Muscle of arm (tissue), 12 donors: ENCODE data around the gene EGFLAM. TPM values are rescaled to one million over a fixed set of nuclear protein-coding genes. Genes with fewer than 3 reads are reported as not detected.

ENCODE experiments used
- DNase-seq: peaks from one replicate; pipeline ENCODE4 v3.0.0-alpha.2; 2013
- polyA plus RNA-seq, 12 donors: library from polyadenylated mRNA; unstranded; fragments of 120-200 nt; gene quantifications; one replicate each; pipeline ENCODE4 v1.2.1, GENCODE V29; 2013; ENCODE audit not compliant: insufficient read length in 12 of 12

The EGFLAM gene
- polyA plus RNA-seq, 12 donors = 33.7 to 61.3 (median 49.3) TPM; not detected in 1

DNA sequence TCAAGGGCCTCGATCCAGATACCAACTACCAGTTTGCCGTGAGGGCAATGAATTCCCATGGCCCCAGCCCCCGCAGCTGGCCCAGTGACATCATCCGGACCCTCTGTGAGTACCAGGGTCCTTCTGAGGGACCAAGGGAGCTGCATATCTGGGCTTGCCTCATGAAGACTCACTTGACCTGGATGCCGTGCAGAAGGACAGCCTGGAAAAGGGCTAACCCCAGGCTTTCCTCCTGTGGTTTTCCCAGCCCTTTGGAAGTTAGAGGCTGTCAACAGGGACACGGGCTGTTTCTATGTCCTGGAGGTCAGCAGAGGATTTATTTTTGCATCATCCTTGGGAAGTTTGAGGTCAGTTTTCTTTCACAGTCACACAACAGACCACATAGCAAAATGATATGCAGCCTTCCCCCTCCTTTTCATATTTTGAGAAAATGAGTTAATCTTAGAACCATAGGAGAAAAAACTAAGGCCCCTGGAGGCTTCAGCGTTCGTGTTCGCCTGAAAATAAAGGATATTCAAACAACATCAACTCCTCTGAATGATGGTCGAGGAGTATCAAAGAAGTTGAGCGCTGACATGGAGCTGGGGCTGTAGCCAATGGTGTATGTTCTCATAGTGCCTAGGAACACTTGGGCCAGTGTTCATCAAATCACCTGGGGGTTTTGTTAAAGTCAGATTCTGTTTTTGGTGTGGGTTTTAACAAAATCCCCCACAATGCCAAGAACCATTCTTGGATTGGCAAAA lies 112.2 kb downstream of the EGFLAM start:
- no peak for DNase-seq

DNA sequence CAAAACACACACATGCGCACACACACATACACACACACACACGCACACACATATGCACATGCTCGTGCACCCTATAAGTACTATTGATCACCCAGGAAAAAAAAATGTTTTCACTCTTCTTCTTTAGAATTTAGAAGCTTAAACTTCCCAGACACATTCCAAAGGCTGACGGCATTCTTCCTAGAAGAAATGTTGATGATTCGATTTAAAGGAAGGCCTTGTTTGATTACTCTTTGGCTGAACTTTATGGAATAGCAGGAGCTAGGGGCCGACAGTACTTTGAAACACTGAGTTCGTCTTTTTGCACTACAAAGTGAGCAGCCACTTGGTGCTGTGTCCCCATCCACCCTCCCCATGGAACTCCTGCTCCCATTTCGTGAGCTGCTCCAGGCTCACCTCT lies 113.2 kb downstream of the EGFLAM start:
- no peak for DNase-seq

DNA sequence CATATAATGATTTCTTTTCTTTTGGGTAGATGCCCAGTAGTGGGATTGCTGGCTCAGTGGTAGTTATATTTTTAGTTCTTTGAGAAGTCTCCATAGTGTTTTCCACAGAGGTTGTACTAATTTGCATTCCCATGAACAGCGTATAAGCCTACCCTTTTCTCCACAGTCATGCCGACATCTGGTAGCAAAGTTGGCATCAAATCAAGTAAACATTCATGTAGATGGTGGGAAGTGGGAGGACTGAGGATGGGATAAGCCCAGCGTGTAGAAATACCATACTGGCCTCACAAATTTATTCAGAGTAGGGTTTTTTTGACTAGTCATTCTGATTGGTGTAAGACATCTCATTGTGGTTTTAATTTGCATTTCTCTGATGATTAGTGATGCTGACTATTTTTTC lies 115.4 kb downstream of the EGFLAM start:
- DNase-seq = no peak

DNA sequence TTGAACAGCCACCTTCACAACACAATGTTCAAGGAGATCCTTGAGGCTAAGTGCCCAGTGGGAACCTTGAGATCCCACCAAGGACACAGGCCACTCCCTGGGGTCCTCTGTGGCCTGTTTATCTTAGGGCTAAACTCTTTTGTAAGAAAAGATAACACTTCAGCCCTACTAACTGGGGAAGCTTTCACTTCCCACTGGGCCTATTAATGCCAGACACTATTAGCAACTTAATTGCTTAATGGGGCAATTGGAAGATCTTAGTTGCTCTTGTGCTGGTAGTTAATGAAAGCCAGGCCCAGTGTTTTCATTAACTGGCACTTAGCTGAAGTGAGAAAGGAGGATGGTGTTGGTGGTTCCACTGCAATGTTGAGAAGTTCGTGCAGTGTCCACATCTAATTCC lies 117.1 kb downstream of the EGFLAM start:
- DNase-seq = no peak

DNA sequence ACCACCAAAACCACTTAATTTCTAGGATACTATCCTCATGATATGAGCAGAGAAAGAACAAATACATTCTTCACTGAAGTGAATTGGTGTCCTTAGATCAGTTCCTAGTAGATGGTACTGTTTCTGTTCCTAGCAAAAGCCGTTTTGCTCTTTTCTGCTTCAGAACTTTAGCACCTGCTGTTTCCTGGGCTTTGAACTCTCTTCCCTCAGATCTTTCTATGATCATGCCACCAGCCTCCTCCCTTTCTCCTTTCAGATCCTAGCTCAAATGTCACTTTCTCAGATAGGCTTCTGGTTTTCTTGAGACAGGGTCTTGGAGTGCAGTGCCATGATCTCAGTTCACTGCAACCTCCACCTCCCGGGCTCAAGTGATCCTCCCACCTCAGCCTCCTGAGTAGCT lies 118.0 kb downstream of the EGFLAM start:
- DNase-seq = no peak

DNA sequence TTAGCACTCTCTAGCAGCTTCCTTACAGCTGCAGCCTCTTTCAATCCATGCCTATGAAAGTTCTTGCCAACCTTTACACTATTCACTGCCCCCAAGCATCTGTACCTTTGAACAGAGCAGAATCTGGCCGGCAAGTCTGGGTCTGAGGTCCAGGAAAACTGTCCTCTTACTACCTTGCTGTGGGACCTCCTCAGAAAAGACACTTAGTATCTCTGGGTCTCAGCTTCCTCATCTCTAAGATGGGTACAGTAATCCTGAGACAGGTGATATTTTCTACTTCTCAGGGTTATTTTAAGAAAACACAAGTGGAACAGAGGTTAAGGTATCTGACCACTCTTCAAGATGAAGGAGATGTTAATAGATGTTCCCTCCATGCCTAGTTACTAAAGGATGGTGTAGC lies 120.2 kb downstream of the EGFLAM start:
- no peak for DNase-seq

DNA sequence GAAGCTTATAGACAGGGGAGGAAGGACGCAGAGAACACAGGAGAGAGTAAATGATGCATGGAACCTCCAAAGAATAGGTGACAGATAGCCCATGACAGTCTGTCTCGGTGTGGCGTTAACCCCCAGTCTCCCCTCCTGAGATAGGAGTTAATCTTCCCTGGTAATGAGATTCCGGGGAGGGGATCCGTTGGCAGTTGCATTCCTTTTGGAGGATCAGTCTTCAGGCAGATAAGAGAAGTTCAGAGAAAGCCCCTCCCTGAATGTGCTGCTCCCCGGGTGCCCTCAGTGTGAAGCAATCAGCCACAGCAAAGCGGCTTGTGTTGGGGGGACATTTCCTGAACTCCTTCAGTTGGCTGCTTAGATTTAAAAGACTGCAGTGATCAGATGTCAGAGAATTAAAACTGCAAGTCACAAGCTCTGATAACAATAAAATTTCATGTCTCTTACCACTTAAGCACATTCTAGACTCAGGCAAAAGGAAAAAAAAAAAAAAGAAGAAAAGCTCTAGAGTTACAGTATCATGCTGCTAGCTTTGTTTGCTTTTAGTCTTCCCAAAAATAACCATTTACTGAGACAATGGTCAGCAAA lies 121.1 kb downstream of the EGFLAM start:
- DNase-seq = no peak

DNA sequence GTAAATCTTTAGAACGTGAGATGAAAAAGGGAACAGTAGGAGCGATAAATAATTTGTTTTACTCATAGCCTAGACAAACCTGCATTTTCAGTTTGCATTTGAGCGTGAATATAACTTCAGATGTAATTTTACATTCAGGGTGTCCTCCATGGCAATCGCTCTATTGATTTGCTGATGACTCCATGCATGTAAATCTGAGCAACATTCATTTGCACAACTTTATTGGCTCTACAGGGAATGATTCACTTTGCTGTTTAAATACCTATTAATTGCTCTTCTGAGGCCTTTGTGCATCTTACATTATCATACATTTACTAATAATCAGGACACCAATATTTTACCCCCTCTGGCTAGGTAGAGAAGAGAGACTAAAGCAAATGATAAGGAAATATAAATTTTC lies 122.2 kb downstream of the EGFLAM start:
- DNase-seq = no peak

DNA sequence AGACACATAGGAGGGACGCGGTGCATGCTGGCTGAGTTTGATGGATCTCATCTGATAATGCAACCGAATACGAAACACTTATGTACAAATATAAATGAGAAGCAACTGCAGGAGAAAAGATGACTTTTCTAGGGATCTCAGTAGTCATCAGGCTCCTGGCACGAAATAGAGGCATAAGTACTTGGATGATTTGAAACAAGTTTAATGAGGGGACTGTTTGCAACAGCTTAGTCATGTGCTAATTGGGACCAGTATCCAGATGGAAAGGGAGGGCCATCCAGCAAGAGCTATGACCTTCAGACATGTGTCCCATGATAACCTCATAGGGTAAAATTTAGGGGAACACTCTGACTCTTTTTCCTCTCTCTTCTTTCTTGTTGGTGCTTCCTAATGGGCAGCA lies 123.0 kb downstream of the EGFLAM start:
- no peak for DNase-seq

DNA sequence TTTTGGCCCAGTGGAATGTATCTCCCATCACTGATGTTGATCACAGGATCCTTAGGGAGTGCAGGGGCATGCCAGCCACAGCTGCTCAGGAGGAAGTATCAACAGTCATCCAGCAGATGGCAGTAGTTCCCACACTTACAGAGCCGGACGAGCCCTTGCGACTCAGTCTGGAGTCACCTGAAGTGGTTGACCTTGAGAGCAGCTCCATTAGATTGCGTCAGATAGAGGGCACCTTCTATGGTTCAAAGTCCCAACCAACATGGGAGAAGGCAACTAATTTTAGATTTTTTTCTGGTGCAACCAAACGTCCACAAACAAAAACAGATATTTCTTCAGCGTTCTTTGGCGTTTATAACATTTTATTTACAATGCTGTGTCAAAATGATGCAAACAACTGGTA lies 124.5 kb downstream of the EGFLAM start:
- DNase-seq = peak; percentile 61

DNA sequence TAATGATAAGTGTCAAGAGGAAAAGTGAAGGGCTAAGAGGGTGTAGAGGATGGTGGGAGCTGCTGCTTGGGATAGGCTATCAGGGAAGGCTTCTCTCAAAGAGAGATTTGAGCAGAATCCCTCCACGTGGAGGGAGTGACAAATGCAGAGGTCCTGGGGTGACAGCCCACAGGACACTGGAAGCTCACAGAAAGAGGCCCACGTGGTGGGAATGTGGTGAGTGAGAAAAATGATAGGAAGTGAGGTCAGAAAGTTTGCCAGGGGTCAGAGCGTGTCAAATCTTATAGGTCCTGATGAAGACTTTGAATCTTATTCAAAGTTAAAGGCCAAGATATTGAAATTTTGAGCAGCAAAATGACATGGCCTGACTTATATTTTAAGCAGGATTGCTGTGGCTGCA lies 125.3 kb downstream of the EGFLAM start:
- no peak for DNase-seq

DNA sequence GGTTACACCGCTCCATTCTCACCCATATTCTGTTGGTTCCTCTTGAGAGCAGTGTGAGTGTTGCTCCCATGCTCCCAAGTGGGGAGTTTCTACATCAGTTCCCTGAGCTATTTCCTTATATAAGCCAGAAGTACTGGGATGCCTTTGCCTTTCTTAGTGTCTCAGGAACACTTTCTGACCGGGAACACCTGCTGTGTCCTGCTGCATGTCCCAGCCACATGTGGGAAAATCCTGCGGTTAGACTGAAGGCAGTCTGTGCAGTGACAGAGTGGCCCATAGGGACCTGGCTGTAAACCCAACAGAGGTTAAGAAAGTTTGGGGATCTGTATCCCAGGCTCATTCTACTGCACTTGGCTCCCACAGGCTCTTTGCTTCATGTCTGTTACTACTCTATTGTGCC lies 126.0 kb downstream of the EGFLAM start:
- DNase-seq = no peak

DNA sequence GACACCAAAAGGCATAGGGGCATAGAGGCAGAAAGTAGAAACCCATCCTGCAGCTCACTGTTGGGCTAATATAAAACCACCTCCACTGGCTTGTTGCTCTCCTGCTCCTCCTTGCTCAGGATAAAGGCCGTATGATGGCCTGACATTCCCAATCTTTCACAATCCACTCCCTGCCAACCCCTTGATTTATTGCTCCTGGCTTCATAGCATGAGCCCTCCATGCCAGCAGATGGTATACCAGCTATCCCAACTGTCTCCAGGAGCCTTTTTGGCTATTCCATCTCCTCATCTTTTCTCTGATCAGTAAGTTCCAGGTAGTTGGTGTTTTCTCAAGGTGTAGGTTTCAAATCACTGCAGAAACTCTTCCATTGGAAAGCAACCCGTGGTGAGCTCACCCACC lies 128.8 kb downstream of the EGFLAM start:
- DNase-seq = no peak

DNA sequence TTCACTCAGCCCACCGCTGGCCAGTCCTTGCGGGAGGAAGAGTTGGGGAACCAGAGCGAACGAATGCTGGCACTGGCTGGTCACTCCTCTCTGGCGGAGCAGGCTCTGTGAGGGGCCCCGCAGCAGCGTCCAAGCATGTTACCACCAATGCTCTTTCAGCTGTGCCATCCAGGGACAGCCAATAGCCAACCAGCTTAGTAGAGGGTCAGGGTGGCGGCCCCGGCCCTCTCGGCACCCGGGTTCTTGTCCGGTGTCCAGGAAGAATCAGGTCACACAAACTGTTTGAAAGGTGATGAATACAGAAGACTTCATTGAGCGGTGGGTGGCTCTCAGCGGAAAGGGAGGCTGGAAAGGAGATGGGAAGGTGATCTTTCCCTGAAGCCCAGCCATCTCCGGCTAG lies 135.3 kb downstream of the EGFLAM start:
- no peak for DNase-seq

DNA sequence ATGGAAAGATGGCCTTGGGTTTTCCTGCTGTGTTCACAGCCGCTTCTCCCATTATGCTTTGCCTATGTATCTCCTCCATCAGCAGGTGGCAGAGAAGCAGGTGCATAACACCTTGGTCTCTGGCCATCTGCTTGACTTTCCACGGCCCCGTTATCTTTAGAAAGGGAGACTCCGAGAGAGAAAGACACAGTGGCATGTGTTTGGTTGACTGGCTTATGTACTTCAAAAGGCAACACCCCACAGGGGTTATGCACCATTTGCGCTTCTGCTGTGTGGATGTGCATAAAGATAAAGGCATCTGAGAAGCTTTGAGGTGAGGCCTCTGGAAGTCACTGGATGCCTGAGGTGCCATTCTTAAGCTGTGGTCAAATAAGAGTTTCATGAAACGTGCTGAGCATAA lies 138.4 kb downstream of the EGFLAM start:
- DNase-seq = no peak

DNA sequence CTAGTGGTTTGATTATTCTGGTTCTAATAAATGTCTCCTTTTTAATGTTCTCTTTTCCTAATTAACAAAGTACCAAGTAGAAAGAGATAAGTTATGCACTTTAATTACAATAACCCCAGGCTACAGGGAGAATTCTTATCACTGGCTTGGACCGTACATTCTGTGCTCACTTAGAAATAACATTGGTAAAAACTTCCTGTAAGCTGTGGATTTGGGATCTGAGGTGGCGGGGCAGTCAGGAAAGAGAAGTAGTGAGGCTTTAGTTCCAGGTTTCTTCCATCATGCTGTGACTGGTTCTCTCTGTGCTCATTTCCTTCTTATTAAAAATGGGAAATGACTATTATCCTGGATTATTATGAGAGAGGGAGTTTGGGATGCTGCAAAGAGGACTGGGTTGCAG lies 142.0 kb downstream of the EGFLAM start:
- DNase-seq = no peak

DNA sequence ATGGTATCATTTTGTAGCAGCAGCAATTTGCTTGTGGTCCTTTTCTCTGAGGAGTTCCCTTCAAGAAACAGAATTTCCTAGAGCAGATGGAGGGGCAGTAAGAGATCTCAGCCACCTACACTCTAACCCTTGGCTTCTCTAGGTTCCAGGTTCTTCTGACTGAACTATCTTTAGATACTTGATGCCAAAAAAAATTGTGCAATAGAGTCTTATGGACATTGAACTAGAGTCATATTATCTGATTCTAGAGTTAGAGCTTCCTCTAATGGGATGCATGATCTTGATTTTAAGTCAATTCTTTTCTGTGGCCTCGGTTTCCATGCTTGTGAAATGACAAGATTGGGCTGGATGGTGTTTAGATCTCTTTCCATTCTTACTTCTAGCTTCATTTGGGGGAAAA lies 142.8 kb downstream of the EGFLAM start:
- DNase-seq = no peak

DNA sequence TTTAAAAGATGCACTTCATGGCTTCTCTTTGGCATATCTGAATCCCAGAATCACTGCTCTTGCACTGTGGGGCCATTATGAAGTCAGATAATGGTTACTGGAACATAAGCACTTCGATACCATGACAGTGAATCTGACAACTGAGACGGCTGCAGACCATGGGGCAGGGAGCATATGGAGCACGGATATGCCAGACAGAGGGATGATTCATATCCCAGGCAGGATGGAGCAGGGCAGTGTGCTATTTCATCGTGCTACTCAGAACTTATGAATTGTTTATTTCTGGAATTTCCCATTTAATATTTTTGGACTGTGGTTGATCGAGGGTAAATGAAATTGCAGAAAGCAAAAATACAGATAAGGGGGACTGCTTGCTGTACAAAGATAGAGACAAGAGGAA lies 145.0 kb downstream of the EGFLAM start:
- DNase-seq = no peak

DNA sequence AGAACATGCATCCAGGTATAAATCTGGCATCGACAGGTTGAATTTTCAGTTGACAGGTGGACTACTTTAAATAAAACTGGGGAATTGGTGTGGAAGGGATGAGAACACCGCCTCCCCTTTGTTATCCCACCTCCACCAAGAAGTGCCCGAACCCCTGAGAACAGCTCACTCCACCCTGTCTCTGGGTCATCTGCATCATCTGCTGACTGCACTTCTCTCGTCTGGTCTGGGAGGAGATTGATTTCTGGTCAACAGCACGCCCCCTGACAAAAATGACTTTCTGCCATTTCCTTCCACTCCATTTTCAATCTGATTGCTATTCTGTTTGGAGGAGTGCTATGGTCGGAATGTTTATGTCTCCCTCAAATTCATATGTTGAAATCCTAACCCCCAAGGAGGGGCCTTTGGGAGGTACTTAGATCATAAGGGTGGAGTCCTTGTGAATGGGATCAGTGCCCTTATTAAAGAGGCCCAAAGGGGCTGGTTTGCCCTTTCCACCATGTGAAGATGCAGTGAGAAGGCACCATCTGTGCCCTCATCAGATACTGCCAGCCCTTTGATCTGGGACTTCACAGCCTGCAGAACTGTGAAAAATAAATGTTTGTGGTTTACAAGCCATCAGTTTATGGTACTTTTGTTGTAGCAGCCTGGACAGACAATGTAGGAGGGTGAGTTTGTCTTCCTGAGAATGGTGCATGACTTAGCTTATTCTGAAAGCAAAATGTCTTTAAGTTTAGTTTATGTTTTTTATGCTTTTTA lies 145.7 kb downstream of the EGFLAM start:
- DNase-seq = no peak

DNA sequence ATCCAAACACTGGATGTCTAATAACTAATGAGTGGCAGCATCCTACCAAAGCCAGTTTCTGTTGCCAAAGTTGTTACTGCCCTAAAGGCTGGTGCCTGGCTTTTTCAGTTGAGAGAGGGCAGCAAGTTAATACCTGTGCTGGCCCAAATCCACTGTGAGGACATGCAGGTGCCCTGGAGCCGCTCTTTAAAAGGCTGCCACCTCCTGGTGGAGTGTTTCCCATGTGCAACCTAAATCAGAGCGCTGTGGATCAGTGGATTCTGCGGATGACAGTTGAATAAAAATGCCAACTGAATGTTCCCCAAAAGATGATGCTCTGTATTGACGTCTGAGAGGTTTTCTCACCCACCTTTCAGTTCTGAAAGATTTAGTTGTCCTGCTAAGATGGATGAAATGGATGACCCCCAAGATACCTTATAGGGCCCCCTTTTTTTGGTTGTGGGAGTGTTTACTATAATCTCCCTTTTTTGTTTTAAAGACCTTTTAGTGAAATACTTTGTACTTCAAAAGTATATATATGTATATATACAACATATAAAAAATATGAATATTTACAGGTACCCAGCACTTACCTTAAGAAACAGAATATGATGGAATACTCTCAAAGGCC lies 146.4 kb downstream of the EGFLAM start:
- no peak for DNase-seq

DNA sequence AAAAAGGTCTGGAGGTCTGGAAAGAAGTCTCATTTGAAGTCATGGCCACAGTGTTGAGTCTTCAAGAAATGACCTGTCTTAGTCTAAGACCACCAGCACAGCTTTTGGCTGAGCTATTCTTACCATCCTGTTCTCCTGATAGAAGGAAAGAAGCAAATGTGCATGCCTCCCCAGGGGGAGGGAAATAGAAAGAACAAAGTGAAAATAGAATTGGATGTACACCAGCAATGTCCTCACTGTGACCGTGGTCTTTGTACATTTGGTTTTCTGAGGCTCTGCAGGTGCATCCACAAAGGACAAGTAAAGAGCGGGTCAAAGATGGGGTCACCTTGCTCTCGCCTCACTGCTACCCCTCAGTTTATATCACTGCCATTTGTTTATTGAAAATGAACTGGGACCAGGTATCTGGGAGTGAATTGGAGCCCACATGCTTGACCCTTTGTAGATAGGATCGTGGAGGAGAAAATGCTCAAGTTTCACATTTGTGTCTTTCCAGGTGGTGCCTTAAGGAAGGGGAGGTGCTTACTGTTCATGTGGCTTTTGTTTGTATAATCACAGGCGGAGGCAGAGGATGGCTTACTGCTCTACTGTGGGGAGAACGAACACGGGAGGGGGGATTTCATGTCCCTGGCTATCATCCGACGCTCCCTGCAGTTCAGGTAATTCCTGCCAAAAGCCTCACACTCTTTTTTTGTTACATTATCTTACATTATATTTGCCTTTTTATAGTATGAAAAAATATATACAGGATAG lies 150.3 kb downstream of the EGFLAM start:
- DNase-seq = no peak
